K562 (cell line): Measurements from ENCODE around the gene CAVIN1.

ENCODE experiments used
- ATF7 ChIP-seq: fragments of 450-650 bp; IDR thresholded peaks from 2 replicates; pipeline ENCODE4 v1.7.1; 2014; ENCODE audit warnings: mild to moderate bottlenecking, moderate library complexity
- CTCF ChIP-seq, 3 experiments: IDR thresholded peaks in 2 of 3; conservative IDR thresholded peaks in 1 of 3; 2 replicates each; pipeline ENCODE4 v1.5.1; 2011 to 2012; ENCODE audit warnings: low read length in 3 of 3, mild to moderate bottlenecking in 3 of 3, control low read depth in 2 of 3, improper control_type of control experiment in 1 of 3, inconsistent platforms in 1 of 3, low read depth in 1 of 3, mixed read lengths in 1 of 3, moderate library complexity in 1 of 3; ENCODE audit not compliant: insufficient read depth in 2 of 3
- GABPA ChIP-seq: fragments of 200-800 bp; sonication (Bioruptor generic); conservative IDR thresholded peaks from 2 replicates; pipeline ENCODE4 v1.6.1; 2016; ENCODE audit warnings: low read depth, missing genetic modification characterization, missing compliant biosample characterization
- MTA3 ChIP-seq: fragments of 450-650 bp; formaldehyde crosslinking; IDR thresholded peaks from 2 replicates; pipeline ENCODE4 v1.6.1; 2017; ENCODE audit warnings: mild to moderate bottlenecking, borderline replicate concordance
- SFPQ ChIP-seq: fragments of 200-400 bp; formaldehyde crosslinking; IDR thresholded peaks from 2 replicates; pipeline ENCODE4 v1.6.1; 2017; ENCODE audit warnings: mild to moderate bottlenecking, low read depth, low read length, moderate library complexity
- THRB ChIP-seq: fragments of 450-650 bp; formaldehyde crosslinking; conservative IDR thresholded peaks from 2 replicates; pipeline ENCODE4 v1.4.0; 2022; ENCODE audit warnings: mild to moderate bottlenecking, missing genetic modification characterization

- no peak for TF ChIP-seq CTCF (IDR thresholded peaks at IDR 0.05 in 2 of 3, conservative IDR thresholded peaks at IDR 0.05 in 1 of 3; ENCODE audit: insufficient read depth in 2 of 3, low read depth in 1 of 3, low read length in 3 of 3)
- TF ChIP-seq GABPA (tag): no peak
- TF ChIP-seq SFPQ: no peak
- no peak for TF ChIP-seq THRB (CRISPR knock-in tag)
- no peak for TF ChIP-seq MTA3
- TF ChIP-seq ATF7: no peak
These were observed 13.3 kb upstream of the CAVIN1 start for GRCh38 chr17:42436391-42436790.
